GM18909 (cell line): ENCODE results near the gene UCK2.

Experiments
- ATAC-seq: cut with Tn5 transposase; IDR thresholded peaks from one replicate; pipeline ENCODE4 v1.9.1; 2021; ENCODE audit warnings: mild to moderate bottlenecking; ENCODE audit not compliant: unreplicated experiment, poor library complexity

The UCK2 gene

DNA sequence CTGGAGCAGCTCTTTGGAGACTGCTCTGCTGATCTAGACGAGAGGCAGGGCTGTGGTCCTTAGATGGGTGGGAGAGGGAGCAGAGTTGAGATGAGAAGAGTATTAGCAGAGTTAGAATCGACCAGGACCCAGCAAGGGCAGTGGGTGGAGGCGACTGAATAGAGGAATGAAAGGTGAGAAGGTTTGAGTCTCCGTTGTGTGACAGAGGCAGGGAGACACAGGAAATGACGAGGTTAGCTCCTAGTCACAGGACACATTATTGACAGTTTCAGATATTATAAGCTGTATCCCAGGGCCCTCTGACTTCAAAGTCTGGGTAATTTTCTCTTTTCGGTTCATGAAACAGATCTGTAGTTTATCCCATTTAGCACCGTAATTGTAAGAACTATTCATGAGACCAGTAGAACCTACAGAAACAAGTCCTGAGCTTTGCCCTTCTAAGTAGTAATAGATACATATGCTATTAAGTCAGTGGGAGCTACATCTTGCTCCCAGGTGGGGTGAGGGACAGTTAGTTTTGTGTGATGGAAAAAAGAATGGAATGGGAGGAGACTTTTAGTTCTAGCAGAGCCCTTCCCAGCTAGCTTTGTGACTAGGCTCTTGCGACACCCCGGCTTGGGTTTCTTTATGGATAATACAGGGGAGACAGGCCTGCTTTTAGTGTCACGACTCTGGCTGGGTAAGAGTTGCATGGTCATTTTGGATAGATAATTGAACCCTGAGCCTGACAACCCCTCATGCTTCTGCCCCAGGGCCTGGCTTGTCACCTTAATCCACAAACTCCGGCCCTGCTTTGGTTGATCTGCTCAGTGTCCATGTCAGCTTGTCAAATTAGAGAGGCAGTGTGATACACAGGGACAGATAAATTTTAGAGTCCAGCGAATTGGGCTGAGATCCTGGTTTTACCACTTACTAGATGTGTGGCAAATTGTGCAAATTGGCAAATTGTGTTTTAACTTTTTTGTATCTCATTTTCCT is 70.2 kb downstream of the UCK2 start:
- no peak for ATAC-seq

- ATAC-seq = no peak
Observed at GRCh38 chr1:165898837-165899236, 71.4 kb downstream of the UCK2 start.

DNA sequence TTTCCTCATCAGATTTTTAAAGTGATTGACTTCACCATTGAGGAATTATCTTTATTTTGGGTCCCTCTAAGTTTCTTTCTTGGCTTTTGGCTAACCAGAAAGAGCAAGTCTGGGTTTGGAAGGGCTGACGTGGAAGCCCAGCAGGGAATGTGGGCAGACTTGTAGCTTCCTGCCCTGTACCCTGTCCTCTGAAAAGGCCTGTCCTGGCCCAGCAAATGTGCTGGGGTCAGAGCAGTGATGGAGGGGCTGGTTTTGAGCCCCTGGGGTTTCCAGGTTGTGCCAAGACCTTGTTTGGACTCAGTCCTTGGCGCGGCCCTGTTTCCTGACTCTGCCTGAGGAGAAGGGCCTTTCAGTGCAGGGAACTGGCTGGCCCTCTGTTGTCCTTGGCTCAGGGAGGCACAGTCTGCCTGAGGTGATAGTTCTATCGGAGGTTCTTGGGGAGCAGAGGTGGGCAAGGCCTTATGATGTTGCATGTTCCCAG is 72.1 kb downstream of the UCK2 start:
- ATAC-seq = no peak

GRCh38 chr1:165900576-165901380 is 73.4 kb downstream of the UCK2 start:
- ATAC-seq = no peak

DNA sequence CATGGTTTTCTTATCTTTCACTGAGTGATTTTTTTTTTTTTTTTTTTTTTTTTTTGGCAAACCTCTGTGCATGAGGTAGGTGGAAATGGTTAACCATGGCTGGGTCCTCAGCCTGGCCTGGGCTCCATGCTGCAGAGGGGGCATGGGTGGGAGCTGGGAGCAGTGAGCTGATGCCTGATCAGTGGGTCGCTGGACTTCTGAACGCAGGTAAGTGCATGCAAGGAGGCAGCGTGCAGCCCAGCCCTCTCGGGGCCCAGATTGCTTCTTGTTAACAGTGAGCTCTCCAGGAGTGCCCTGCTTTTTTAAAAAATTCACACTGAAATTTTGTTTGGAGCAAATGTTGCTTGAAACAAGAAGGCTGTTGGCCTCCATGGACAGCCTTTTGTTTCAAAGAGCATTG is 75.2 kb downstream of the UCK2 start:
- ATAC-seq = no peak

GRCh38 chr1:165903672-165904071 is 76.3 kb downstream of the UCK2 start:
- ATAC-seq = no peak

DNA sequence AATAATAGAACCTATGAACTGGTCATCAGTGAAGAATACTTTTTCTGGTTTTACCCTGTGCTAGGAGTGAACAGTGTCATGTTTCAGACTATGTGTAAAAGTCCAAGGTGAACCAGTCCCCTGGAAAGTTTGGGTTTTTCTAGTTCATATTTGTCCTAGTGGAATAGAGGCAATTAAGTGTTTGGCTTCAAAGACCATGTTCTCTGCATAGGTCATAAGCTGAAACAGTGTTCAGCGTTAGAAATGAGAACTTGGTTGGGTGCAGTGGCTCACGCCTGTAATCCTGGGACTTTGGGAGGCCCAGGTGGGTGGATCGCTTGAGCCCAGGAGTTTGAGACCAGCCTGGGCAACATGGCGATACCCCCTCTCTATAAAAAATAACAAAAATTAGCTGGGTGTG is 77.5 kb downstream of the UCK2 start:
- no peak for ATAC-seq

GRCh38 chr1:165905853-165906252 is 78.4 kb downstream of the UCK2 start:
- ATAC-seq = no peak

DNA sequence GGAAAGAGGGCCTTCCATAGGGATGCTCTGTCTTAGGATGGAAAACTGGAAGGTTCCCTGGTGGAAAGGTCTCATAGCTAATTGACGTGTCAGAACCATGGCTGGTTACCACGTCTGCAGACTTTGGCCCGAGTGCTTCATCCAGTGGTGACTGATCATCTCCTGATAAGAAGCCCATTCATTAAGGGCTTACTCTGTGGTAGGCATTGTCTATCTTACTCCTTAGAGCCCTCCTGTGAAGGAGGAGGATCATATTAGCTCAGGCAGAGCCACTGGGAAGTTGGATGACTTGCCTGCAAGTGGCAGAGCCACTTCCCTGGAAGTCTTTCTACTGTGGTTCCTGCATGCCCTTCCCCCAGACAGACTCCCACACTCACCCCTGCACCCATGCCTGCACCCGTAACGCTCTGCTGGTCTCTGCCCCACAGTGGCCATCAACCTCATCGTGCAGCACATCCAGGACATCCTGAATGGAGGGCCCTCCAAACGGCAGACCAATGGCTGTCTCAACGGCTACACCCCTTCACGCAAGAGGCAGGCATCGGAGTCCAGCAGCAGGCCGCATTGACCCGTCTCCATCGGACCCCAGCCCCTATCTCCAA is 79.9 kb downstream of the UCK2 start:
- ATAC-seq = no peak

GRCh38 chr1:165910764-165911421 is 83.5 kb downstream of the UCK2 start:
- no peak for ATAC-seq

DNA sequence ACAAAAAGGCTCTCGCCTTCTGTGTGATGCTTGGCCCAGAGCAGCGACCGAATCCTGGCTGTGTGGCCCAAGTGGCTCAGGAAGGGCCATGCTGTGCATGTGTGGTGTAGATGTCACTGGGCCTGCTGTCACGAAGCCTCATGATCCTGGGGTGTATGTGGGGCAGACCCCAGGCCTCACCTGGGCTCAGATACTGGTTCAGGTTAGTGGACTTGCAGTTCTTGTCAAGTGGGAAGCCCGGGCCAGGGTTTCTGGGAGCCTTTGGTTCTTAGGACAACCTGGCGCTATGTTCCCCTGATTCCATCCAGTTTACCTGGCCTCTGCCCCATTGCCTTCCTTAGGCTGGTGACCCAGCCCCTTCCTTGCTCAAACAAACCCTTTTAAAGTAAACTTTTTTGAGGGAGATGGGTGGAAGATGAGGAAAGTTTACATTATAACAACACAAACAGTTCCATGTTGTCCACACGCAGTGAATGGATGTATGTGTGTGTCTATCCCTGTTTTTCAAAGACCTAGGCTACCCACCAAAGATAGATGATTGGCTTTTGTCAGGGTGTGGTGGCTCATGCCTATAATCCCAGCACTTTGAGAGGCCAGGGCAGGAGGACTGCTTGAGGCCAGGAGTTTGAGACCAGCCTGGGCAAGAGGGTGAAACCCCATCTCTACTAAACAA is 84.3 kb downstream of the UCK2 start:
- no peak for ATAC-seq

- no peak for ATAC-seq
Observed at GRCh38 chr1:165912638-165913037, 85.2 kb downstream of the UCK2 start.

DNA sequence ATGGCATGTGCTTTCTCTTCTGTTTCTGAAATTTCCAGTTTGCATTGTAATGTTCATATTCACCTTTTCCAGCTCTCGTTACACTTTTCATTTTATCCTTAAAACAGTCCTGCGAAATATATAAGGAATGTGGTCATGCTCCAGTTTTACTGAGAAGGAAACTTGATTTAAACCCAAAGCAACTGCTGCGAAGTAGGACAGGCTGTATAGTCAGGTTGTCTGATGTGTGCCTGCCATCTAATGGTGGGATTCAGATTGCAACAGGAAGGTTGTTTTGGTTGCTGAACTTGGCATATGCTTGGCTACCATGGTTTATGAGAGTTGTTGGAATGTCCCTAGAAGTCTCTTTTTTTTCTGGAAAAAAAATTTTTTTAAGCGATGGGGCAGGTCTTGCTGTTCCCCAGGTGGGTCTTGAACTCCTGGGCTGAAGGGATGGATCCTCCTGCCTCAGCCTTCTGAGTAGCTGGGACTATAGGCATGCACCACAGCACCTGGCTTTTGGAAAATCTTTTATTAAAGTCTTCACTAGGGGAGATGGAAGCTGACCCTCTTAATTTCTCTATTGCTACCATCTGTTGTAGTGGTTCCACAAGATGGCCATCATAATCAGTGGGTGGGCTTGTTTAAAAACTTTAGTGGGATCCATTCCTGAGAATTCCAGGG is 86.9 kb downstream of the UCK2 start:
- peak; percentile 88 for ATAC-seq

GRCh38 chr1:165915480-165915879 is 88.1 kb downstream of the UCK2 start:
- ATAC-seq = no peak

DNA sequence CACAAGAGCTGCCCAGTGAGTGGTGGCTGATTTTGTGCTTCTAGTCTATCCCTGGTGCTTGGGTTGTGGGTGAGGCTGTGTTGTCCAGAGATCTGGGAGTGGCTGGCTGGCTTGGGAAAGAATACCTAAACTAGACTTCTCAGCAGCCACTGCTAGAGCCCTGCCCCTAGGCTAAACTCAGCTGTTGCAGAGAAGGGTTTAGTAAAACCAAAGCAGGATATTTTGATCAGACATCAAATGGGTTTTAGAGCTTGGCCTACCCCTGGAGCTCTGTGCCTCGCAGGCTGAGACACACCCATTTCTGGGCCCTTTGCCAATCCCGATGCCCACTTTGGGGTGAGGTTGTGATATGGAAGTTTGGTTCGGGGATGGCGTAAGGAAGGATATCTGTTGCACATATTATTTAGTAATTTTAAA is 88.5 kb downstream of the UCK2 start:
- no peak for ATAC-seq

DNA sequence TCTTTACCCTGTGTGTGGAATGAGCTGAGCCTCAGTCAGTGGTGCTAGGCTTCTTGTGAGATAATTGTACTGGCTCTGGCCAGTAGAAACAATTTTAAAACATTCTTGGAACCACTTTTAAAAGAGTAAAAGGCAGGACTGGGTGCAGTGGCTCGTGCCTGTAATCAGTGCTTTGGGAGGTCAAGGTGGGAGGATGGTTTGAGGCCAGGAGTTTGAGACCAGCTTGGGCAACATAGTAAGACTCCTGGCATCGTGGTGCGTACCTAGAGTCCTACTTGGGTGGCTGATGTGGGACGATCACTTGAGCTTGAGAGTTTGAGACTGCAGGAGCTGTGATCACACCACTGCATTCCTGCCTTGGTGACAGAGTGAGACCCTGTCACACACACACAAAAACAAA is 89.8 kb downstream of the UCK2 start:
- no peak for ATAC-seq

DNA sequence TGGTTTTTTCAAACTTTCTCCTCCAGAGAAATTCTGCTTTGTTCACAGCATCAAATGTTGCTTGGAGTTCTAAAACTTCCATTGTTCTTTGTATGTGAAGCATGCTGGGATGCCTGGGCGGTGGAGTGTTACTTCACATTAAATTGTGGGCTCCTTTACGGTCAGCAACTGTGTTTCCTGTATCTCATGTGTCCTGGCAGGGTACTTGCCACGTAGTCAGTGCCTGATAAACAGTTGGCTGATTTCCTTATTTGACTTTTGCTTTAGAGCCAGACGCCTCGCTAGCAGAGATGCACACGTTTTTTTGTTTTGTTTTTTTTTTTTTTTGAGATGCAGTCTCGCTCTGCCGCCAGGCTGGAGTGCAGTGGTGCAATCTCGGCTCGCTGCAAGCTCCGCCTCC is 96.7 kb downstream of the UCK2 start:
- ATAC-seq = no peak

- no peak for ATAC-seq
Observed at GRCh38 chr1:165925498-165926079, 98.2 kb downstream of the UCK2 start.

DNA sequence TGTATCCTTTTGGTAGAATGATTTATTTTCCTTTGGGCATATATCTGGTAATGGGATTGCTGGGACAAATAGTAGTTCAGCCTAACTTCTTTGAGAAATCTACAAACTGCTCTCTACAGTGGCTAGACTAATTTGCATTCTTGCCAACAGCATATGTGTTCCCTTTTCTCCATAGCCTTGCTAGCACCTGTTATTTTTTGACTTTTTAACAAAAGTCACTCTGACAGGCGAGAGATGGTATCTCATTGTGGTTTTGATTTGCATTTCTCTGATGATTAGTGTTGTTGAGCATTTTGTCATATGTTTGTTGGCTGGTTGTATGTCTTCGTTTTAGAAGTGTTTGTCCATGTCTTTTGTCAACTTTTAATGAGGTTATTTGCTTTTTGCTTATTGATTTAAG is 99.8 kb downstream of the UCK2 start:
- ATAC-seq = peak; percentile 83
